BJ (cell line): ENCODE measurements around the gene MYH9. TPM values are rescaled to one million over a fixed set of nuclear protein-coding genes. Genes with fewer than 3 reads are reported as not detected.

Experiments used
- CTCF ChIA-PET: fragments of 350-600 bp; formaldehyde crosslinking; extraction: SDS; loops from one replicate; lab custom pipeline; 2021; ENCODE audit warnings: antibody characterized with exemption, inconsistent platforms; lab: Yijun Ruan, JAX
- POLR2A ChIA-PET: fragments of 300-600 bp; sonication (Branson Sonifier 250); formaldehyde crosslinking; extraction: SDS; loops from one replicate; lab custom pipeline; 2021; ENCODE audit warnings: antibody characterized with exemption; lab: Charles Lee
- DNase-seq: peaks from one replicate; pipeline ENCODE4 v3.0.0-alpha.2; 2011; ENCODE audit warnings: low read depth
- H3K27me3 ChIP-seq: 2 replicates; pipeline ENCODE4 v1.6.0; 2011; ENCODE audit warnings: low read length; ENCODE audit not compliant: control insufficient read depth, insufficient read depth
- H3K36me3 ChIP-seq: 2 replicates; pipeline ENCODE4 v1.5.1; 2011; ENCODE audit warnings: low read length; ENCODE audit not compliant: control insufficient read depth, insufficient read depth
- H3K4me3 ChIP-seq: 2 replicates; pipeline ENCODE4 v1.5.1; 2011; ENCODE audit warnings: low read depth, mild to moderate bottlenecking, control low read depth, low read length
- polyA plus RNA-seq: library from polyadenylated mRNA; depleted of rRNA; stranded (reverse); fragments of >200 nt; gene quantifications from 2 replicates; pipeline ENCODE4 v1.2.3, GENCODE V29; 2011
- TF ChIP-seq, protein P1 (sequence below): IDR thresholded peaks from 2 replicates; pipeline ENCODE4 v1.5.1; 2011; ENCODE audit warnings: low read depth, mild to moderate bottlenecking, control low read depth, inconsistent platforms, low read length, moderate library complexity; ENCODE audit not compliant: insufficient read depth

MYH9 gene
- polyA plus RNA-seq, 1 experiment, result 340 TPM

DNA sequence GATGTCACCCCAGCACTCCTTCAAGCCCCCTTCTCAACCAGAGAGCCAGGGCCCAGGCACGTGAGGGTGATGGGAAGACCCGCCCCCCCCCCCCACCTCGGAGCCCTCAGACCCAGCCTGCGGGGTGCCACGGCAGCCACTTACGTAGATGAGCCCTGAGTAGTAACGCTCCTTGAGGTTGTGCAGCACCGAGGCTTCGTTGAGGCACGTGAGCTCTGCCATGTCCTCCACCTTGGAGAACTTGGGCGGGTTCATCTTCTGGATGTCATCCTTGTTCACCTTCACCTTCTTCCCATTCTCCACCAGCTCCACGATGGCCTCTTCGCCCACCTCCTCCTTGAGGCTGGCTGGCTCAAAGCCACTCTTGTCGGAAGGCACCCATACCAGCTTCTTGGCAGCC lies 39.0 kb downstream of the MYH9 start:
- ChIA-PET POLR2A (no interaction called here), CTCF (no interaction called here)
- H3K4me3 ChIP-seq, result no peak overlapping the region
- no peak for DNase-seq
- H3K36me3 ChIP-seq, result peaks cover 14% of the 10 kb centered on the region
- H3K27me3 ChIP-seq, result no peaks in the 10 kb centered on the region
- TF ChIP-seq, protein P1, sequence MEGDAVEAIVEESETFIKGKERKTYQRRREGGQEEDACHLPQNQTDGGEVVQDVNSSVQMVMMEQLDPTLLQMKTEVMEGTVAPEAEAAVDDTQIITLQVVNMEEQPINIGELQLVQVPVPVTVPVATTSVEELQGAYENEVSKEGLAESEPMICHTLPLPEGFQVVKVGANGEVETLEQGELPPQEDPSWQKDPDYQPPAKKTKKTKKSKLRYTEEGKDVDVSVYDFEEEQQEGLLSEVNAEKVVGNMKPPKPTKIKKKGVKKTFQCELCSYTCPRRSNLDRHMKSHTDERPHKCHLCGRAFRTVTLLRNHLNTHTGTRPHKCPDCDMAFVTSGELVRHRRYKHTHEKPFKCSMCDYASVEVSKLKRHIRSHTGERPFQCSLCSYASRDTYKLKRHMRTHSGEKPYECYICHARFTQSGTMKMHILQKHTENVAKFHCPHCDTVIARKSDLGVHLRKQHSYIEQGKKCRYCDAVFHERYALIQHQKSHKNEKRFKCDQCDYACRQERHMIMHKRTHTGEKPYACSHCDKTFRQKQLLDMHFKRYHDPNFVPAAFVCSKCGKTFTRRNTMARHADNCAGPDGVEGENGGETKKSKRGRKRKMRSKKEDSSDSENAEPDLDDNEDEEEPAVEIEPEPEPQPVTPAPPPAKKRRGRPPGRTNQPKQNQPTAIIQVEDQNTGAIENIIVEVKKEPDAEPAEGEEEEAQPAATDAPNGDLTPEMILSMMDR, result no peak

DNA sequence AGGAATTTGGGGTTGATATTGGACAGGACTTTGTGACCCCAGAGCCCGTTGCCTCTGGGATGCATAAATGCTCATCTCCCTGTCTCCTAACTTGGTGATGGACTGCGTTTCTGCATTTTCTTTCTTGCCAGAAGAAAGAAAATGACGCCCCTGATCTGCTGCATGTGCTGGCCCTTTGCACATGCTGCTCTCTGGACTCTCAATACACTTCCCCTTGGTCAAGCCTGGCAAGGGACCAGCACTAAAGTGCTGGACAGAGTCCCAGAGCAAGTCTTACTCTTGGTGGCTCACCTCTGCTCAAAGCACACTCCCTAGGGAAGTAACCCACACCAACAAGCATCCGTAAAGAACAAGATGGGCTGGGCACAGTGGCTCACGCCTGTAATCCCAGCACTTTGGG lies 40.7 kb downstream of the MYH9 start:
- no peaks in the 10 kb centered on the region for H3K27me3 ChIP-seq
- ChIA-PET CTCF (interaction anchor here (0.6 to 1.2 kb wide), 2 partner anchors 82 to 123 kb away, joined by 3 to 4 read pairs; no protein-coding TSS in a partner anchor), POLR2A (no interaction called here)
- TF ChIP-seq, protein P1, result no peak
- no peak overlapping the region for H3K4me3 ChIP-seq
- DNase-seq, result no peak
- peaks cover 19% of the 10 kb centered on the region for H3K36me3 ChIP-seq

GRCh38 chr22:36344106-36344827 lies 43.5 kb downstream of the MYH9 start:
- TF ChIP-seq, protein P1, result no peak
- CTCF ChIA-PET, result interaction anchor here (1.6 to 2.8 kb wide), 2 partner anchors 8 to 11 kb away, joined by 3 to 9 read pairs; no protein-coding TSS in a partner anchor
- peaks cover 37% of the 10 kb centered on the region for H3K36me3 ChIP-seq
- POLR2A ChIA-PET, result no interaction called here
- H3K4me3 ChIP-seq, result no peak overlapping the region
- DNase-seq, result no peak
- H3K27me3 ChIP-seq, result no peaks in the 10 kb centered on the region

DNA sequence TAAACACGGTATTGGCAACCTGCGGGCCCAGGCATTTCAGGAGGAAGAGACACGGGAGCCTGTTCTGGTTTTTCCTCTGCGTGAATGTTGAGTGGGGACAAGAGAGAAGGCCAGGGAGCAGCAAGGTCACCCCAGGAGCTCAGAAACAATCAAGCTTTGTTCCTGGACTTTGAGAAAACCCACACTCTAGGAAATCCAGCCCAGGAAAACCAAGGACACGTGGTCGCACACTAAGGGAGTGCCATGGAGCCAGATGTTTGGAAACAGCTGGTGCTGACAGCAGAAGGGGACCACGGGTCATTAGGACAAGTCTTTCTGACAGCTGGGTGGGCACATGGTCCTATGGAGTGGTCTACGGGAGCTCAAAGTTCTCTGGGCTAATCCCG lies 44.1 kb downstream of the MYH9 start:
- ChIA-PET POLR2A (no interaction called here), CTCF (interaction anchor here (1.6 to 2.8 kb wide), 3 partner anchors 9 to 58 kb away, joined by 3 to 9 read pairs (median 3); no protein-coding TSS in a partner anchor)
- no peak for DNase-seq
- H3K36me3 ChIP-seq, result peaks cover 35% of the 10 kb centered on the region
- H3K27me3 ChIP-seq, result no peaks in the 10 kb centered on the region
- H3K4me3 ChIP-seq, result no peak overlapping the region
- TF ChIP-seq, protein P1, result no peak

DNA sequence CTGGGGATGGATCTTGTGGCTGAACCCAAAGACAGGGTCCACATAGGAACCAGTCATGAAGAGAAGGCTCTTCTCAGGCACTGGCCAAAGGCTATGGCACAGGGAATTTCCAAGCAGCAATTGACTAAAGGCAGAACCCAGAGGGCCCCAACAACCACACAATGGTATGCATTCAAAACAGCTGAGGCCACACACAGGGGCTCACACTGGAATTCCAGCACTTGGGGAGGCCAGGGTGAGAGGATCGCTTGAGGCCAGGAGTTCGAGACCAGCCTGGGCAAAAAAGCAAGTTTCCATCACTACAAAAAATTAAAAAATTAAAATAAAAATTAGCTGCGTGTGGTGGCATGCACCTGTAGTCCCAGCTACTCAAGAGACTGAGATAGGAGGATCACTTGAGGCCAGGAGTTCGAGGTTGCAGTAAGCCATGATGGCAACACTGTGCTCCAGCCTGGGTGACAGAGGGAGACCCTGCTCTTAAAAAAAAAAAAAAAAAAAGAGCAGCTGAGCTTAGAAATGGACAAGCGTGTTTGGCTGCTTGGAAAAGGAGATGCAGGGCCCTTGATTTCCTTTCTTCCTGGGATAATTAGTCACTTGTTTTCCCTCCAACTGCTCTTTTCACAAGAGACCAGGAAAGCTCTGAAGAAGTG lies 44.6 kb downstream of the MYH9 start:
- no peak overlapping the region for H3K4me3 ChIP-seq
- TF ChIP-seq, protein P1, result no peak
- no peak for DNase-seq
- CTCF ChIA-PET, result interaction anchor here (0.9 to 2.8 kb wide), 4 partner anchors 9 to 57 kb away, joined by 3 to 9 read pairs (median 3); no protein-coding TSS in a partner anchor
- POLR2A ChIA-PET, result no interaction called here
- peaks cover 34% of the 10 kb centered on the region for H3K36me3 ChIP-seq
- no peaks in the 10 kb centered on the region for H3K27me3 ChIP-seq
